Measurements from ENCODE around the gene DENND6A.

DENND6A gene

DNA sequence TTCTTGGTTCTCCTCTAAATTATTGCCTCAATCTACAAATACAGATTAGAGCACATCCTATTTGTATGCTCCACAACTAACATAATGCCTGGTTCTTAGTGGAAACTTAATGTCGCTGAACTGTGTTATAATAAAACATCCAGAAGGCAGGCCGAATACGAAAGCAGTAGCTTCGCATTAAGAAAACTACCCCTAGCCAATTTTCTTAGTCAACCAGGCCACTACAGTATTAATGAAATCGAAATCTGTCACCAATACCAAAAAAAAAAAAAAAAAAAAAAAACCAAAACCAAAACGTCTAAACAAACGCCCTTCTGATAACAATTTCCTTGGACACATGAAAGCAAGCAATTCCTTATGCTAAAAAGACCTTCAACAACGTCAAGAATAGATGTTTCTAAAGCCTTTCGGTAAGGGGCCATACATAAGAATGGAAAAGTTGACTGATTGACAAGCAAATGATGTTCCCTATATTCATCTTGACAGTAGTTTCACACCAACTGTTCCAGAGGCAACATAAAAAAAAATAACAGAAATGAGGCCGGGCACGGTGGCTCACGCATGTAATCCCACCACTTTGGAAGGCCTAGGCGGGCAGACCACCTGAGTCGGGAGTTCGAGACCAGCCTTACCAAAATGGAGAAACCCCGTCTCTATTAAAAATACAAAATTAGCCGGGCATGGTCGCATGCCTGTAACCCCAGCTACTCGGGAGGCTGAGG is 1.3 kb downstream of the DENND6A start:
- TF ChIP-seq CEBPB (IDR thresholded peaks at IDR 0.05) = no peak

DNA sequence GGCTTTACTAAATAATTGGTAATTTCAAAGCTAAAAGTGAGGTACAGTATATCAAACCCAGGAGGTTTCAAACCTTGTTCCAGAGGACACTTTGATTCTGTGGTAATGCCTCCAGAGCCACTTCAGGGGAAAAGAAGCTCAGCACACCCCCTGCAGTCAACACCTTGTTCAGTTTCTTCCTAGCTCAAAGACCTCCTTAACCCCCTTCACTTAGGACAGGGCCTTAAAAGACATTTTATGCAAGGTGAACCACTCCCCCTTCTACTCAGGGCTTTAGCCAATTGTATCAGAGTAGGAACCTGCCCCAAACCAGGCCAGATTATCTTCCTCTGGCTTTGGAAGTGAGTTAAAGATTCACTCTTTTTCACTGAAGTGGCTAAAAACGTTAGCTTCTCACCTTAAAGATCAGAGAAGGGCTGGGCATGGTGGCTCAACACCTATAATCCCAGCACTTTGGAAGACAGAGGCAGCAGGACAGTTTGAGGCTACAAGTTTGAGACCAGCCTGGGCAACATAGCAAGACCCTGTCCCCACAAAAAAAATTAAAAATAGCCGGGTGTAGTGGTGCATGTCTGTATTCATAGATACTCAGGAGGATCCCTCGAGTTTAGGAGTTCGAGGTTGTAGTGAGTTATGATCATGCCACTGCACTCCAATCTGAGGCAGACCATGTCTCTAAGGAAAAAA is 3.4 kb downstream of the DENND6A start:
- TF ChIP-seq, protein P1, sequence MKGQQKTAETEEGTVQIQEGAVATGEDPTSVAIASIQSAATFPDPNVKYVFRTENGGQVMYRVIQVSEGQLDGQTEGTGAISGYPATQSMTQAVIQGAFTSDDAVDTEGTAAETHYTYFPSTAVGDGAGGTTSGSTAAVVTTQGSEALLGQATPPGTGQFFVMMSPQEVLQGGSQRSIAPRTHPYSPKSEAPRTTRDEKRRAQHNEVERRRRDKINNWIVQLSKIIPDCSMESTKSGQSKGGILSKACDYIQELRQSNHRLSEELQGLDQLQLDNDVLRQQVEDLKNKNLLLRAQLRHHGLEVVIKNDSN (IDR thresholded peaks at IDR 0.05) = no peak
- TF ChIP-seq, protein P2, sequence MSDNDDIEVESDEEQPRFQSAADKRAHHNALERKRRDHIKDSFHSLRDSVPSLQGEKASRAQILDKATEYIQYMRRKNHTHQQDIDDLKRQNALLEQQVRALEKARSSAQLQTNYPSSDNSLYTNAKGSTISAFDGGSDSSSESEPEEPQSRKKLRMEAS (IDR thresholded peaks at IDR 0.05) = no peak
- TF ChIP-seq ZBTB7A (IDR thresholded peaks at IDR 0.05; ENCODE audit: low read depth) = no peak

DNA sequence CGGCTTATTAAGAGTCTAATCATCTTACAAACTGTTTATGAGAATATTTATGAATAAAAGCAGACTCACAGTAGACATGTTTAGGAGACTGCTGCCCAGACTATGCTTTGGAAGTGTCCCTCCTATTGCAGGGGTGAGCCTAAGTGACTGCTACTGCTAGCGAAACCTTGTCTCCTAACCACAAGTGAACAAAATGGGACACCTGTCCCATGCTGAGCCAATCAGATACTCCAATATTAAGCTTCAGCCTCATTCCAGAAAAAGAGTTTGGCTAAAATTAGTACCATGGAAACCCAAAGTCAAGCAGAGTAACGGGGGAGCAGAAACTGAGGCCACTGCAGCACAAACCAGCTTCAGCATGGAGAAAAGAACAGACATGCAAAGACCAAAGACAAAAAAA is 4.6 kb downstream of the DENND6A start:
- TF ChIP-seq, protein P2 (IDR thresholded peaks at IDR 0.05) = no peak
- TF ChIP-seq, protein P1 (IDR thresholded peaks at IDR 0.05) = no peak
- TF ChIP-seq YY1 (IDR thresholded peaks at IDR 0.05; ENCODE audit: low read depth) = no peak
- no peak for TF ChIP-seq TAF1 (IDR thresholded peaks at IDR 0.05; ENCODE audit: low read depth)
- TF ChIP-seq EP300 (IDR thresholded peaks at IDR 0.05; ENCODE audit: borderline replicate concordance) = no peak
- no peak for TF ChIP-seq CREB1 (IDR thresholded peaks at IDR 0.05; ENCODE audit: low read depth)
- TF ChIP-seq, protein P3, sequence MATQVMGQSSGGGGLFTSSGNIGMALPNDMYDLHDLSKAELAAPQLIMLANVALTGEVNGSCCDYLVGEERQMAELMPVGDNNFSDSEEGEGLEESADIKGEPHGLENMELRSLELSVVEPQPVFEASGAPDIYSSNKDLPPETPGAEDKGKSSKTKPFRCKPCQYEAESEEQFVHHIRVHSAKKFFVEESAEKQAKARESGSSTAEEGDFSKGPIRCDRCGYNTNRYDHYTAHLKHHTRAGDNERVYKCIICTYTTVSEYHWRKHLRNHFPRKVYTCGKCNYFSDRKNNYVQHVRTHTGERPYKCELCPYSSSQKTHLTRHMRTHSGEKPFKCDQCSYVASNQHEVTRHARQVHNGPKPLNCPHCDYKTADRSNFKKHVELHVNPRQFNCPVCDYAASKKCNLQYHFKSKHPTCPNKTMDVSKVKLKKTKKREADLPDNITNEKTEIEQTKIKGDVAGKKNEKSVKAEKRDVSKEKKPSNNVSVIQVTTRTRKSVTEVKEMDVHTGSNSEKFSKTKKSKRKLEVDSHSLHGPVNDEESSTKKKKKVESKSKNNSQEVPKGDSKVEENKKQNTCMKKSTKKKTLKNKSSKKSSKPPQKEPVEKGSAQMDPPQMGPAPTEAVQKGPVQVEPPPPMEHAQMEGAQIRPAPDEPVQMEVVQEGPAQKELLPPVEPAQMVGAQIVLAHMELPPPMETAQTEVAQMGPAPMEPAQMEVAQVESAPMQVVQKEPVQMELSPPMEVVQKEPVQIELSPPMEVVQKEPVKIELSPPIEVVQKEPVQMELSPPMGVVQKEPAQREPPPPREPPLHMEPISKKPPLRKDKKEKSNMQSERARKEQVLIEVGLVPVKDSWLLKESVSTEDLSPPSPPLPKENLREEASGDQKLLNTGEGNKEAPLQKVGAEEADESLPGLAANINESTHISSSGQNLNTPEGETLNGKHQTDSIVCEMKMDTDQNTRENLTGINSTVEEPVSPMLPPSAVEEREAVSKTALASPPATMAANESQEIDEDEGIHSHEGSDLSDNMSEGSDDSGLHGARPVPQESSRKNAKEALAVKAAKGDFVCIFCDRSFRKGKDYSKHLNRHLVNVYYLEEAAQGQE (IDR thresholded peaks at IDR 0.05; ENCODE audit: low read depth) = no peak
- no peak for TF ChIP-seq FOXM1 (IDR thresholded peaks at IDR 0.05; ENCODE audit: borderline replicate concordance, low read depth)
- TF ChIP-seq RAD21 (IDR thresholded peaks at IDR 0.05; ENCODE audit: low read depth) = no peak
- no peak for TF ChIP-seq TEAD4 (IDR thresholded peaks at IDR 0.05)
- no peak for TF ChIP-seq NFIC (IDR thresholded peaks at IDR 0.05)
- TF ChIP-seq EGR1 (IDR thresholded peaks at IDR 0.05) = no peak
- TF ChIP-seq ZBTB7A (IDR thresholded peaks at IDR 0.05; ENCODE audit: low read depth) = no peak

DNA sequence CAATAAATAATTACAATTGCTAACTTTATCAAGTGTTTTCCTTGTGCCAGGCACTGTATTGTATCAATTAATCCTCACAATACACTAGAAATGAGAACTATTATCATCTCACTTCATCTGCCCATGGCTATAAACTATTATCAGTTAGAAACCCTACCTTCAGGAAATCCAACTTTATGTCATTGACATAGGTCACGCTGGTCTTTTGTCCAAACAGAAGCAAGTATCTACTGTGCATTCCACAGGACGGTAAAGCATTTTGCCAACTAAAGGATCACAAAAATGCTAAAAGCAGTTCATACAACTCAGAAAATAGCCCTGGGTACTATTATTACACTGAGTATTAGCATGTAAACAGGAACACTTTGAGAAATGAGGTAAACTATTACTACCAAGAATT is 9.6 kb downstream of the DENND6A start:
- TF ChIP-seq TEAD4 (IDR thresholded peaks at IDR 0.05) = no peak
- no peak for TF ChIP-seq FOXM1 (IDR thresholded peaks at IDR 0.05; ENCODE audit: borderline replicate concordance, low read depth)
- TF ChIP-seq ZBTB7A (IDR thresholded peaks at IDR 0.05; ENCODE audit: low read depth) = no peak
- no peak for TF ChIP-seq NFIC (IDR thresholded peaks at IDR 0.05)
- no peak for TF ChIP-seq RAD21 (IDR thresholded peaks at IDR 0.05; ENCODE audit: low read depth)
- no peak for TF ChIP-seq CREB1 (IDR thresholded peaks at IDR 0.05; ENCODE audit: low read depth)
- no peak for TF ChIP-seq CEBPB (IDR thresholded peaks at IDR 0.05)
- no peak for TF ChIP-seq EGR1 (IDR thresholded peaks at IDR 0.05)
- no peak for TF ChIP-seq EP300 (IDR thresholded peaks at IDR 0.05; ENCODE audit: borderline replicate concordance)
- TF ChIP-seq TCF12 (IDR thresholded peaks at IDR 0.05; ENCODE audit: low read depth) = no peak
- no peak for TF ChIP-seq YY1 (IDR thresholded peaks at IDR 0.05; ENCODE audit: low read depth)
- TF ChIP-seq, protein P1 (IDR thresholded peaks at IDR 0.05) = no peak
- TF ChIP-seq, protein P3 (IDR thresholded peaks at IDR 0.05; ENCODE audit: low read depth) = no peak
- TF ChIP-seq, protein P2 (IDR thresholded peaks at IDR 0.05) = no peak
- TF ChIP-seq TAF1 (IDR thresholded peaks at IDR 0.05; ENCODE audit: low read depth) = no peak

DNA sequence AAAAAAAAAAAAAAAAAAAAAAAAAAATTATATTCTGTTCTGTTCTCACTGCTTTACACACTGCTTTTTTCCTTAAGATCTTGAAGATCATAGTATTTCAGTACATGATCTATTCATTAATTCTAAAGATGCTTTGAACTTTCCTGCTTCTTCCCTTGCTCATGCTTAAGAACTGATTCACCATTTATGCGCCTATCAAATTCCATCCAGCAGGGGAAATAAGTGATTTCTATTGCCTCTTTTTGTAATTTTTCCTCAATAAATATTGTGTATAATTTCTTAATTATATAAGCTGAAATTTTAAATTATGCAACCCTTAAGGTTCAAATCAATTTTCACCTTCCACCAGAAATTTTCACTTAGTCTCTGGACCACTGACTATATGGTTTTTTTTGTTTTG is 10.6 kb downstream of the DENND6A start:
- TF ChIP-seq EGR1 (IDR thresholded peaks at IDR 0.05) (no peak), CEBPB (IDR thresholded peaks at IDR 0.05) (no peak), NFIC (IDR thresholded peaks at IDR 0.05) (no peak), TCF12 (IDR thresholded peaks at IDR 0.05; ENCODE audit: low read depth) (no peak), YY1 (IDR thresholded peaks at IDR 0.05; ENCODE audit: low read depth) (no peak), EP300 (IDR thresholded peaks at IDR 0.05; ENCODE audit: borderline replicate concordance) (no peak), CREB1 (IDR thresholded peaks at IDR 0.05; ENCODE audit: low read depth) (no peak), TAF1 (IDR thresholded peaks at IDR 0.05; ENCODE audit: low read depth) (no peak), ZBTB7A (IDR thresholded peaks at IDR 0.05; ENCODE audit: low read depth) (no peak), FOXM1 (IDR thresholded peaks at IDR 0.05; ENCODE audit: borderline replicate concordance, low read depth) (no peak), TEAD4 (IDR thresholded peaks at IDR 0.05) (no peak), RAD21 (IDR thresholded peaks at IDR 0.05; ENCODE audit: low read depth) (no peak)
- TF ChIP-seq, protein P3 (IDR thresholded peaks at IDR 0.05; ENCODE audit: low read depth) = no peak
- TF ChIP-seq, protein P2 (IDR thresholded peaks at IDR 0.05) = no peak
- TF ChIP-seq, protein P1 (IDR thresholded peaks at IDR 0.05) = no peak

All from Ishikawa (cell line).